ENCODE results near the gene COL27A1.

The COL27A1 gene

GRCh38 chr9:114276908-114277821 lies 121.8 kb downstream of the COL27A1 start:
- no peak for DNase-seq

DNA sequence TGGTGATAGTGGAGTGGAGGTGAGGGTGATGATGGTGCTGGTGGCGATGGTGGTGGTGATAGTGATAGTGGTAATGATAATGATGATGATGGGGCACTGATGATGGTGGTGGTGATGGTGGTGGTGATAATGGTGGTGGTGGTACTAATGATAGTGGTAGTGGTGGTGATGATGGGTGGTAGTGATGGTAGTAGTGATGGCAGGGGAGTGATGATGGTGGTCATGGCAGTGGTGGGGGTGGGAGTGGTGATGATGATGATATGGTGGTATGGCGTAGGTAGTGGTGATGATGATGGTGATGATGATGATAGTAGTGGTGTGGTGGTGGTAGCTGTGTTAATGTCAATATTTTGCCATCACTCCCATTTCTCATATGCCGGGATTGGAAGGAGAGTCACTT lies 123.0 kb downstream of the COL27A1 start:
- no peak for DNase-seq

DNA sequence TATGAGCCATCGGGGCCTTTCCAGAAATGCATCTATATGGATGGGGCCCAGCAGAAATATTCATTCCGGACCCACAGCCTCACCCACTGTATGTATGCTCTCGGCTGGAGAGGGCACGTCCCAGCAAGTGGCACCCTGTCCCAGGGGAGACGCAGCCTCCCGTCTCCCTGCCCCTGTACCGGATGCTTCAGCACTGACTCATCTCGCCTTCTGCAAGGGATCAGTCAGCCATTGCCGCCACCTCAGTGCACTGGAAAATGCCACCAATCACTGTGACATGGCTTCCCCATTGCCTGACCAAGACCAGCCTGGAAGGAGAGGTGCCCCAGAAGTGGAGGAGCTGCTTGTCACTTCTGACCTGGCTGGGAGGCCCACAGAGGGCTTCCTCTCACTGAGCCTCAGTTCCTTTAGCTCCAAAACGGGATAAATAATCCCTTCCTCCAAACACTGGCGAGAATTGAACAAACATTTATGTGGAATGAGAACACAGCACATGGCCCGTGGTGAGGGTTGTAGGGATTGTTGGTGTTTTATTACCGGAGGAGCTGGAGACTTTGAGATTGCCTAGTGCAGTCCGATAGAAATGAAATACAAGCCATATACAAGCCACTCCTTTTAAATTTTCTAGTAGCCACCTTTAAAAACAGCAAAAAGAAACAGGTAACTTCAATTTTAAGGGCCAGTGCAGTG lies 123.7 kb downstream of the COL27A1 start:
- DNase-seq, result no peak

DNA sequence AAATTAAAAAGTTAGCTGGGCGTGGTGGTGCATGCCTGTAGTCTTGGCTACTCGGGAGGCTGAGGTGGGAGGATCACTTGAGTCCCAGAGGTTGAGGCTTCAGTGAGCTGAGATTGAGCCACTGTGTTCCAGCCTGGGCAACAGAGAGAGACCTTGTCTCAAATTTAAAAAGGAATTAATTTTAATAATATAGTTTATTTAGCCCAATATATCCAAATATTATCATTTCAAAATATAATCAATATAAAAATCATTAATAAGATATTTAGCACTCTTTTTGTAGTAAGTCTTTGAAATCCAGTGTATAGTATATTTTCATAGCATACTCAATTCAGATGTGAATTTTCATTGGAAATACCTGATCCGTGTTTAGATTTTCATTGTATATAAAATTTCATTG lies 124.4 kb downstream of the COL27A1 start:
- no peak for DNase-seq

- no peak for DNase-seq
Observed at GRCh38 chr9:114280636-114281472, 125.5 kb downstream of the COL27A1 start.

GRCh38 chr9:114281473-114282103 lies 126.3 kb downstream of the COL27A1 start:
- DNase-seq, result no peak

GRCh38 chr9:114282104-114282485 lies 126.8 kb downstream of the COL27A1 start:
- no peak for DNase-seq

GRCh38 chr9:114282507-114282906 lies 127.2 kb downstream of the COL27A1 start:
- no peak for DNase-seq

- no peak for DNase-seq
Observed at GRCh38 chr9:114282926-114283325, 127.6 kb downstream of the COL27A1 start.

- DNase-seq, result no peak
Observed at GRCh38 chr9:114283551-114284111, 128.3 kb downstream of the COL27A1 start.

DNA sequence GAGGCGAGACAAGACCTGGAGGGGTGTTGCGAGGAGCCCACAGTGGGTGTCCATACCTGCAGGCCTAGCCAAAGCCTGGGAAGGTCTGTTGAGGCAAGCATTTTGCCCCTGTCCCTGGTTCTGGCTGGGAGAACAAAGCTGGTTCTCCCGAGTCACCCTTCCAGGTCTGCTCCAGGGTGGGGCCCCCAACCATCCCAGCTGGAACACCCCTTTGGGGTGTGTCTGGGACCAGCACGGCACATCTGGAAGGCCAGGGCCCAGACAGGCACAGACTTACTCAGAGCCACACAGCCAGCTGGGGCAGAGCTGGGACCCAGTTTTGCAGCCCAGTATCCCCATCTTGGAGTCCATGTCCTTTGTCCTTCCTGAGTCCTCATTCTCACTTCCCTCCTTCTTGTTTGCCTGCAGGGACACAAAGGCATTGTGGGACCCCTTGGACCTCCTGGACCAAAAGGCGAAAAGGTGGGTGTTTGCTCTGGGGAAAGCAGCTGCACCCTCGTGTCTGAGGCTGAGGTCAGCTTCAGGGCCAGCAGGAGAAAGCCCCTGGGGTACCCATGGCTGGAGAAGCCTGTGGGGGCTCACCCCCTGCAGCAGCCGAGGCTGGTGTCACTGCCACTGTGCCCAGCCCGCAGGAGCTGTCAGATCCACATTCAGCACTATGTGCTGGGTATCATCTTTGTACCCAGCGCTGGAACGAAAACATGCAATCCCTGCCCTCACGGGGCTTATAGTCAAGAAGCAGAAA lies 129.2 kb downstream of the COL27A1 start:
- DNase-seq, result no peak

DNA sequence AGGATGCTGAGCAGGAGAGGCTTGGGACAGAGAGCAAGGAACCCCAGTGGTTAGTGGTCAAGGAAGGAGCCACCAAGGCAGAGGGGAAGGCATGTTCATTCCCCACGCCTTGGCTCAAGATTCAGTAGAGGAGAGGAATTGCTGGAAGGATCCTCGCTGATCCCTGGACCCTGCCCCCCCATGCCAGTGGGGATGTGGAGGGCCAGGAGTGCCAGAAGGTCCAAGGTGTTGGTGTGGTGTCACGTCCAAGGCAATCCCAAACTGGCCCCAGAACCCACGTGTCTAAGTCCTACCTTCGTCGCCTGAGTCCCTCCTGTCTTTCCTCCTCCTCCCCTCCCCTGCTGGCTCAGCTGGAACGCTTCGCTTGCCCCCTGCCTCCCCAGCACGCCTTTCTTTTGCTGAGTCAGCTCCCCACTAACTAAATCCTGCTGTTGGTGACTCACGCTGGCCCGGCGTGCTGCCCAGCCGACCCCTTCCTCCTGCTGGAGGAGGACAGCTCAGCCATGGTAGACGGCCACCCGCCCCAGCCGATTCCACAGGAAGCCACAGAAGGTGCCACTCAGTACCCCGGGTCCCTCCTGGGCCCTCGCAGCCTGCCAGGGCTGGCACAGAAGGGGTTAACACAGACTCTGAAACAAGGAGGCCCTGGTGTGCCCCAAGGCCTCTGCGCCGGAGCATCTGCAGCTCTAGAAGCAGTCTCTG lies 130.0 kb downstream of the COL27A1 start:
- DNase-seq, result no peak

DNA sequence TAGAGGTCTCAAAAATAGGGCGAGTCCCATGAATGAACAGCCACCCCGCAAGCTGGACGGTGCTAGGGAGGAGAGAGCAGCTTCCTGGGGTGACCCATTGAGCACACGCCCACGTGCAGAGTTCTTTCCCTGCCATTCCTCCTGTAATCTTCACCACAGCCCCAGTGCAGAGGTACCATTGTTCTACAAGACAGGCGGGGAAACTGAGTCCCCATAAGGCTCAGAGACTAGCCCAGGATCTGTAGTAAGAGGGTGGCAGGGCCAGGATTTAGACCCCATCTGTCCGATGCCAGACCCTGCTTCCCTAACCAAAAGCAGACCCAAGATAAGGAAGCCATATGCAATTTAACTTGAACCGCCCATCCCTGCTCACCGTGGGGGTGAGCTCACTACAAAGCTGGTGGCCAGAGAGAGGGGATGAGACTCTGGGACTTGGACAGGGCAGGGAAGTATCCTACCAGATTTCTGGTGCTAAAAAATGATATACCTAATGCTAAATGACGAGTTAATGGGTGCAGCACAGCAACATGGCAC lies 130.9 kb downstream of the COL27A1 start:
- DNase-seq, result no peak

DNA sequence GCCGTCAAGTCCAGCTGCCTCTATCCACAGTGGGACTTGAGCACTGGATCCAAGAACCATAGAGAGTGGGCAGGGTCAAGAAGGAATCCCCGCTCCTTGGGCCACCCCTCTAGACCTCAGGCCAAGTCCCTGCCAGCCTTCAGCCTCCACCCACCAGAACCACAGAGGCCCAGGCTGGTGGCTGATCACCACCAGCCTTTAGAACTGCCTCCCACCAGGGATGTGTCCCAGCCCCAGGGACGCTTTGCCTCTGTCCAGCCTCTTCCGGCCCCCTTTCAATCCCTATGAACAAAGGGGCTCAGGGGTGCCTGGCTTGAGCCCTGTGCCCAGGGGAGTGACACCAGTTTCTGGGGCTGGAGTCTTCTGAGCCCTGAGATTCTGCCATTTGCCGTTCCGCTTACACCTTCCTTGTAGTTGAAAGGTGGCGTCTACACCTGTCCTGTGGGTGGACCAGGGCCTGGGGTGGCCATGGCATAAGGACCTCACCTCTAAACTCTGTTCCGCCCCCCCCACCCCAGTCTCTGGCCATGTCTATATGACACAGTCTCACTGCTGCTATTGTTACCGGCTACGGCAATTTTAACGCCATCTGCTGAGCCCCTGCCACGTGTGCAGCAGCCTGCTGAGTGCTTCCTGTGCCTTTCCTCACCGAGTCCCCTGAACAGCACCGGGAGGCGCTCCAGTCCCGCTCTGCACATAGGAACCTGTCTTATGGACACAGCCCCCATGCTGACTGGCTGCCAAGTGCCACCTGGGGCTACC lies 131.8 kb downstream of the COL27A1 start:
- DNase-seq, result no peak

DNA sequence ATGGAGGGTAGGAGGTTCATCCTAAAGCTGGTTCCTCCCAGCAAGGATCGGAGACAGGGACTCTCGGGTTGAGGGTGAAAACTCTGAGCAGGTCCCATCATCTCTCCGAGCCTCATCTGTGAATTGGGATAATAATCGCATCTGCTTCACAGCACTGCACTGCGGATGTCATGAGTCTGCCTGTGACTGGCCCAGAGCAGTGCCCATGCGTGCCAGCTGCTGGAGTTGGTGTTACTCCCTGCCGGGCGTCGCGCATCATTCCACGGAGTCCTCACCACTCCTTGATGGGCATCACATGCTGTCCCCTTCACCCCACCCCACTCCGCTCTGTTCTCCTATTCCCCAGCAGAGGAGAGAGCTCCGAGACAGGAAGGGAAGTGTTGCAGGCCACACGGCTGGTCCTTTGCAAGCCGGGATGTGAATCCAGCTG lies 132.4 kb downstream of the COL27A1 start:
- no peak for DNase-seq

- DNase-seq, result no peak
Observed at GRCh38 chr9:114288193-114289091, 133.1 kb downstream of the COL27A1 start.

- DNase-seq, result no peak
Observed at GRCh38 chr9:114289106-114289505, 133.8 kb downstream of the COL27A1 start.

- DNase-seq, result no peak
Observed at GRCh38 chr9:114289571-114290481, 134.5 kb downstream of the COL27A1 start.
